Testis (tissue), 3 donors: ENCODE results near the gene ZMIZ1. TPM values are rescaled to one million over a fixed set of nuclear protein-coding genes. Genes with fewer than 3 reads are reported as not detected.

Experiments
- DNase-seq: peaks from one replicate; pipeline ENCODE4 v3.0.0-alpha.2; 2019
- H3K27ac ChIP-seq, 2 donors: fragments of 200-600 bp; sonication (generic); one replicate each; pipeline ENCODE4 v1.5.1; 2019
- H3K27me3 ChIP-seq: fragments of 200-600 bp; sonication (generic); one replicate; pipeline ENCODE4 v1.5.1; 2019
- H3K36me3 ChIP-seq: fragments of 200-600 bp; sonication (generic); one replicate; pipeline ENCODE4 v1.5.1; 2017; ENCODE audit warnings: low read depth; ENCODE audit errors: missing control alignments
- H3K4me1 ChIP-seq: fragments of 200-600 bp; sonication (generic); one replicate; pipeline ENCODE4 v1.5.1; 2019
- H3K4me3 ChIP-seq, 2 donors: fragments of 200-600 bp; sonication (generic); one replicate each; pipeline ENCODE4 v1.5.1; 2017 to 2019
- H3K9me3 ChIP-seq: fragments of 200-600 bp; sonication (generic); one replicate; pipeline ENCODE4 v1.5.1; 2017
- CTCF ChIP-seq, 3 experiments: fragments of 450-650 bp in 2 of 3; fragments of 200-600 bp in 1 of 3; sonication (generic) in 1 of 3; IDR thresholded peaks; one replicate each; pipeline ENCODE4 v1.5.1; 2016 to 2019; ENCODE audit warnings: antibody characterized with exemption in 3 of 3, mild to moderate bottlenecking in 2 of 3, moderate library complexity in 1 of 3
- POLR2A ChIP-seq: fragments of 450-650 bp; IDR thresholded peaks from one replicate; pipeline ENCODE4 v1.6.1; 2017; ENCODE audit warnings: antibody characterized with exemption, mild to moderate bottlenecking, moderate library complexity
- WGBS, 2 donors: methylation state at CpG; one replicate each; pipeline ENCODE4 v1.1.5; 2018; 5-methylcytosine and 5-hydroxymethylcytosine counted together
- intact Hi-C: fragments of 100-400 bp; cut with DNase I; formaldehyde crosslinking; loops from one replicate; pipeline ENCODE4 v1.15.1; 2023; ENCODE audit warnings: low total_unique reads
- polyA plus RNA-seq: library from polyadenylated mRNA; stranded (reverse); fragments of 350-450 nt; fragmentation: Illumina TruSeq; extraction: RNeasy Lipid Tissue Mini Kit (QIAGEN cat#74804); gene quantifications from one replicate; pipeline ENCODE4 v1.2.3, GENCODE V29; 2014; ENCODE audit warnings: low read depth, low replicate concordance; ENCODE audit not compliant: insufficient read depth
- total RNA-seq, 2 donors: library from RNA; depleted of rRNA; stranded (reverse); fragments of >200 nt; gene quantifications; one replicate each; pipeline ENCODE4 v1.2.3, GENCODE V29; 2016

The ZMIZ1 gene
- total and polyA plus RNA-seq, 3 donors from 2014 or later, result 15.2 to 22.0 (median 18.8) TPM

- Histone ChIP-seq H3K4me1 (no peaks in the 10 kb centered on the region), H3K36me3 (no peaks in the 10 kb centered on the region), H3K4me3 (no peak overlapping the region), H3K9me3 (no peaks in the 10 kb centered on the region), H3K27me3 (no peaks in the 10 kb centered on the region), H3K27ac (no peak overlapping the region)
- no peak for TF ChIP-seq CTCF (IDR thresholded peaks at IDR 0.05)
- no peak for TF ChIP-seq POLR2A
- DNase-seq, result no peak
- intact Hi-C loops, result no loop called here
- 74 to 91% methylated on average over 7 to 26 of the region's 26 CpGs for WGBS, 2 donors
These were observed 242.3 kb downstream of the ZMIZ1 start for GRCh38 chr10:79310911-79311573.

- 76 to 96% methylated on average over 8 to 15 of the region's 15 CpGs for WGBS, 2 donors
- Histone ChIP-seq H3K4me3 (no peak overlapping the region), H3K36me3 (no peaks in the 10 kb centered on the region), H3K4me1 (no peaks in the 10 kb centered on the region), H3K27me3 (no peaks in the 10 kb centered on the region), H3K27ac (no peak overlapping the region), H3K9me3 (no peaks in the 10 kb centered on the region)
- no peak for TF ChIP-seq CTCF (IDR thresholded peaks at IDR 0.05)
- TF ChIP-seq POLR2A, result no peak
- intact Hi-C loops, result no loop called here
- DNase-seq, result no peak
These were observed 243.0 kb downstream of the ZMIZ1 start for GRCh38 chr10:79311581-79312407.

- intact Hi-C loops, result no loop called here
- Histone ChIP-seq H3K4me3 (no peak overlapping the region), H3K9me3 (no peaks in the 10 kb centered on the region), H3K4me1 (no peaks in the 10 kb centered on the region), H3K27ac (no peak overlapping the region), H3K27me3 (no peaks in the 10 kb centered on the region), H3K36me3 (no peaks in the 10 kb centered on the region)
- TF ChIP-seq CTCF (IDR thresholded peaks at IDR 0.05) (no peak), POLR2A (no peak)
- no peak for DNase-seq
- WGBS, 2 donors, result 92 to 93% methylated on average over 16 to 22 of the region's 22 CpGs
These were observed 243.9 kb downstream of the ZMIZ1 start for GRCh38 chr10:79312601-79313187.

GRCh38 chr10:79313320-79313719 is 244.6 kb downstream of the ZMIZ1 start:
- DNase-seq, result no peak
- no peak for TF ChIP-seq POLR2A
- TF ChIP-seq CTCF (IDR thresholded peaks at IDR 0.05), result no peak
- no peaks in the 10 kb centered on the region for H3K4me1 ChIP-seq
- H3K4me3 ChIP-seq, result no peak overlapping the region
- 72% methylated on average over 8 of the region's 8 CpGs for WGBS, 2 donors
- intact Hi-C loops, result no loop called here
- H3K27me3 ChIP-seq, result no peaks in the 10 kb centered on the region
- H3K36me3 ChIP-seq, result no peaks in the 10 kb centered on the region
- no peak overlapping the region for H3K27ac ChIP-seq
- H3K9me3 ChIP-seq, result no peaks in the 10 kb centered on the region
